ENCODE results near the gene OR2L2. TPM values are rescaled to one million over a fixed set of nuclear protein-coding genes. Genes with fewer than 3 reads are reported as not detected.

The OR2L2 gene
- total and polyA plus RNA-seq, 10 of the 15 experiments (the other 5 are each of a cell fraction or from before 2014, with no cell fraction given), result 0.01 to 0.04 (median 0.03) TPM; not detected in 6

DNA sequence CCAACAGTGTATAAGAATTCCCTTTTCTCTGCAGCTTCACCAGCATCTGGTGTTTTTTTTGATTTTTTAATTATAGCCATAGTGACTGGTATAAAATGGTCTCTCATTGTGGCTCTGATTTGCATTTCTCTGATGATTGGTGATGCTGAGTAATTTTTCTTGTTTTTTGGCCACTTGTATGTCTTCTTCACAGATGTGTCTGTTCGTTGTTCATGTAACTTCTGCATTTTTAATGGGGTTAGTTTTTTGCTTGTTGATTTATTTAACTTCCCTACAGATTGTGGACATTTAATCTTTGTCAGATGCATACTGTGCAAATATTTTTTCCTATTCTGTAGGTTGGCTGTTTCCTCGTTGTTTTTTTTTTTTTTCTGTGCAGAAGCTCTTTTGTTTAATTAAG lies 36.9 kb upstream of the OR2L2 start:
- WGBS (ENCODE audit: insufficient coverage, insufficient replicate concordance, low lambda C conversion rate, missing lambda C conversion rate), result 0% methylated on average over 2 of the region's 2 CpGs
- no peaks in the 10 kb centered on the region for H3K36me3 ChIP-seq (ENCODE audit: control insufficient read depth in 2 of 2, insufficient read depth in 2 of 2, low read length in 1 of 2)

More for the DNA sequence above, 36.9 kb upstream of the OR2L2 start:
- DNase-seq (ENCODE audit: low read depth, low spot score), result no peak
- no peaks in the 10 kb centered on the region for H4K20me1 ChIP-seq (ENCODE audit: control insufficient read depth, insufficient read depth)
- ATAC-seq, result no peak
- H3K27me3 ChIP-seq (replicated peaks in 1 of 2; ENCODE audit: control insufficient read depth in 2 of 2, insufficient read depth in 2 of 2, low read length in 1 of 2), result no peaks in the 10 kb centered on the region
- H3K9me3 ChIP-seq (replicated peaks; ENCODE audit: control insufficient read depth, insufficient read depth, low read length), result no peaks in the 10 kb centered on the region
- no peak for FAIRE-seq
- no peak overlapping the region for H2AFZ ChIP-seq (ENCODE audit: control insufficient read depth, low read depth, low read length)
- no peaks in the 10 kb centered on the region for H3K4me1 ChIP-seq (ENCODE audit: control insufficient read depth, insufficient read depth, low read length)
- no peak for TF ChIP-seq SIX5 (IDR thresholded peaks at IDR 0.05; ENCODE audit: low read depth, low read length, severe bottlenecking)
- TF ChIP-seq, protein P1, sequence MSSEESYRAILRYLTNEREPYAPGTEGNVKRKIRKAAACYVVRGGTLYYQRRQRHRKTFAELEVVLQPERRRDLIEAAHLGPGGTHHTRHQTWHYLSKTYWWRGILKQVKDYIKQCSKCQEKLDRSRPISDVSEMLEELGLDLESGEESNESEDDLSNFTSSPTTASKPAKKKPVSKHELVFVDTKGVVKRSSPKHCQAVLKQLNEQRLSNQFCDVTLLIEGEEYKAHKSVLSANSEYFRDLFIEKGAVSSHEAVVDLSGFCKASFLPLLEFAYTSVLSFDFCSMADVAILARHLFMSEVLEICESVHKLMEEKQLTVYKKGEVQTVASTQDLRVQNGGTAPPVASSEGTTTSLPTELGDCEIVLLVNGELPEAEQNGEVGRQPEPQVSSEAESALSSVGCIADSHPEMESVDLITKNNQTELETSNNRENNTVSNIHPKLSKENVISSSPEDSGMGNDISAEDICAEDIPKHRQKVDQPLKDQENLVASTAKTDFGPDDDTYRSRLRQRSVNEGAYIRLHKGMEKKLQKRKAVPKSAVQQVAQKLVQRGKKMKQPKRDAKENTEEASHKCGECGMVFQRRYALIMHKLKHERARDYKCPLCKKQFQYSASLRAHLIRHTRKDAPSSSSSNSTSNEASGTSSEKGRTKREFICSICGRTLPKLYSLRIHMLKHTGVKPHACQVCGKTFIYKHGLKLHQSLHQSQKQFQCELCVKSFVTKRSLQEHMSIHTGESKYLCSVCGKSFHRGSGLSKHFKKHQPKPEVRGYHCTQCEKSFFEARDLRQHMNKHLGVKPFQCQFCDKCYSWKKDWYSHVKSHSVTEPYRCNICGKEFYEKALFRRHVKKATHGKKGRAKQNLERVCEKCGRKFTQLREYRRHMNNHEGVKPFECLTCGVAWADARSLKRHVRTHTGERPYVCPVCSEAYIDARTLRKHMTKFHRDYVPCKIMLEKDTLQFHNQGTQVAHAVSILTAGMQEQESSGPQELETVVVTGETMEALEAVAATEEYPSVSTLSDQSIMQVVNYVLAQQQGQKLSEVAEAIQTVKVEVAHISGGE (CRISPR knock-in tag; IDR thresholded peaks at IDR 0.05), result no peak
- TF ChIP-seq KAT2A (conservative IDR thresholded peaks at IDR 0.05; ENCODE audit: control insufficient read depth, low read depth, low read length), result no peak
- TF ChIP-seq, protein P2, sequence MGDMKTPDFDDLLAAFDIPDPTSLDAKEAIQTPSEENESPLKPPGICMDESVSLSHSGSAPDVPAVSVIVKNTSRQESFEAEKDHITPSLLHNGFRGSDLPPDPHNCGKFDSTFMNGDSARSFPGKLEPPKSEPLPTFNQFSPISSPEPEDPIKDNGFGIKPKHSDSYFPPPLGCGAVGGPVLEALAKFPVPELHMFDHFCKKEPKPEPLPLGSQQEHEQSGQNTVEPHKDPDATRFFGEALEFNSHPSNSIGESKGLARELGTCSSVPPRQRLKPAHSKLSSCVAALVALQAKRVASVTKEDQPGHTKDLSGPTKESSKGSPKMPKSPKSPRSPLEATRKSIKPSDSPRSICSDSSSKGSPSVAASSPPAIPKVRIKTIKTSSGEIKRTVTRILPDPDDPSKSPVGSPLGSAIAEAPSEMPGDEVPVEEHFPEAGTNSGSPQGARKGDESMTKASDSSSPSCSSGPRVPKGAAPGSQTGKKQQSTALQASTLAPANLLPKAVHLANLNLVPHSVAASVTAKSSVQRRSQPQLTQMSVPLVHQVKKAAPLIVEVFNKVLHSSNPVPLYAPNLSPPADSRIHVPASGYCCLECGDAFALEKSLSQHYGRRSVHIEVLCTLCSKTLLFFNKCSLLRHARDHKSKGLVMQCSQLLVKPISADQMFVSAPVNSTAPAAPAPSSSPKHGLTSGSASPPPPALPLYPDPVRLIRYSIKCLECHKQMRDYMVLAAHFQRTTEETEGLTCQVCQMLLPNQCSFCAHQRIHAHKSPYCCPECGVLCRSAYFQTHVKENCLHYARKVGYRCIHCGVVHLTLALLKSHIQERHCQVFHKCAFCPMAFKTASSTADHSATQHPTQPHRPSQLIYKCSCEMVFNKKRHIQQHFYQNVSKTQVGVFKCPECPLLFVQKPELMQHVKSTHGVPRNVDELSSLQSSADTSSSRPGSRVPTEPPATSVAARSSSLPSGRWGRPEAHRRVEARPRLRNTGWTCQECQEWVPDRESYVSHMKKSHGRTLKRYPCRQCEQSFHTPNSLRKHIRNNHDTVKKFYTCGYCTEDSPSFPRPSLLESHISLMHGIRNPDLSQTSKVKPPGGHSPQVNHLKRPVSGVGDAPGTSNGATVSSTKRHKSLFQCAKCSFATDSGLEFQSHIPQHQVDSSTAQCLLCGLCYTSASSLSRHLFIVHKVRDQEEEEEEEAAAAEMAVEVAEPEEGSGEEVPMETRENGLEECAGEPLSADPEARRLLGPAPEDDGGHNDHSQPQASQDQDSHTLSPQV (IDR thresholded peaks at IDR 0.05), result no peak
- TF ChIP-seq IKZF2 (IDR thresholded peaks at IDR 0.05), result no peak
- TF ChIP-seq, protein P3, sequence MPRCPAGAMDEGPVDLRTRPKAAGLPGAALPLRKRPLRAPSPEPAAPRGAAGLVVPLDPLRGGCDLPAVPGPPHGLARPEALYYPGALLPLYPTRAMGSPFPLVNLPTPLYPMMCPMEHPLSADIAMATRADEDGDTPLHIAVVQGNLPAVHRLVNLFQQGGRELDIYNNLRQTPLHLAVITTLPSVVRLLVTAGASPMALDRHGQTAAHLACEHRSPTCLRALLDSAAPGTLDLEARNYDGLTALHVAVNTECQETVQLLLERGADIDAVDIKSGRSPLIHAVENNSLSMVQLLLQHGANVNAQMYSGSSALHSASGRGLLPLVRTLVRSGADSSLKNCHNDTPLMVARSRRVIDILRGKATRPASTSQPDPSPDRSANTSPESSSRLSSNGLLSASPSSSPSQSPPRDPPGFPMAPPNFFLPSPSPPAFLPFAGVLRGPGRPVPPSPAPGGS (IDR thresholded peaks at IDR 0.05; ENCODE audit: borderline replicate concordance, insufficient read depth, low read depth, low read length, poor library complexity, severe bottlenecking), result no peak
- TF ChIP-seq NR2F1 (conservative IDR thresholded peaks at IDR 0.05), result no peak
- TF ChIP-seq TCF3 (IDR thresholded peaks at IDR 0.05; ENCODE audit: borderline replicate concordance, insufficient read depth, low read depth, low read length), result no peak
- no peak for TF ChIP-seq STAT3 (IDR thresholded peaks at IDR 0.05; ENCODE audit: low read depth, low read length)
- no peak for TF ChIP-seq JUND (IDR thresholded peaks at IDR 0.05; ENCODE audit: low read depth, low read length)
- no peak for TF ChIP-seq MYC (IDR thresholded peaks at IDR 0.05; ENCODE audit: insufficient read depth, insufficient read length, insufficient replicate concordance, low read length, severe bottlenecking)
- intact Hi-C loops (cut with micrococcal nuclease; ENCODE audit: unreplicated experiment) (no loop called here), in situ Hi-C loops (cut with MboI) (no loop called here)
- RAD21 ChIA-PET (ENCODE audit: unreplicated experiment), result no interaction called here
- no TSS peak for BruUV-seq (replicated peaks)
- POLR2A ChIA-PET, result no interaction called here
- SMC1A ChIA-PET (ENCODE audit: uncharacterized antibody, unreplicated experiment), result no interaction called here
- CTCF ChIA-PET, result no interaction called here
- no peak overlapping the region for H3K27ac ChIP-seq (ENCODE audit: control insufficient read depth, insufficient read depth)
- no peaks in the 10 kb centered on the region for H3K79me2 ChIP-seq (ENCODE audit: control insufficient read depth, insufficient read depth, low read length)
- H3K4me3 ChIP-seq, result no peak overlapping the region
- H3K9ac ChIP-seq (ENCODE audit: control insufficient read depth, insufficient read depth, low read length), result no peak overlapping the region
- no peak overlapping the region for H3K4me2 ChIP-seq (ENCODE audit: control insufficient read depth, insufficient read depth)

Data from GM12878 (cell line).